Fibroblast of skin of left biceps (primary cell): ENCODE results near the gene ZNF438.

Experiments
- DNase-seq, 2 experiments: peaks; one replicate each; pipeline ENCODE4 v3.0.0-alpha.2; 2013; ENCODE audit warnings: low read depth in 2 of 2

The ZNF438 gene

DNA sequence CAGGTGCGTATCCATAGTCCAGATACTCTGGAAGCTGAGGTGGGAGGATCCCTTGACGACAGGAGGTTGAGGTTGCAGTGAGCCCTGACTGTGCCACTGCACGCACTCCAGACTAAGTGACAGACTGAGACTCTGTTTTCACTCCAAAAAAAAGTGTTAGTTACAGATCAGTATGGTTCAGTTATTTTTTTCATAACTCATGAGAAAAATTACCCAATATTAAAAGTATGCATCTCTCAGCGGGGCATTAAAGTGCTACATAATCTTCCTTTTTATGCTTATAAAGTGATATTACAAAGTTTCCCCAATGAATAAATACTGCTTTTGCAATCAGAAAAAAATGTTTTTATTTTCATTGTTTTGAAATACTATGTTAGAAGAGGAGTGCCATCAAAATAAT, 147.9 kb downstream of the ZNF438 start:
- no peak for DNase-seq

DNA sequence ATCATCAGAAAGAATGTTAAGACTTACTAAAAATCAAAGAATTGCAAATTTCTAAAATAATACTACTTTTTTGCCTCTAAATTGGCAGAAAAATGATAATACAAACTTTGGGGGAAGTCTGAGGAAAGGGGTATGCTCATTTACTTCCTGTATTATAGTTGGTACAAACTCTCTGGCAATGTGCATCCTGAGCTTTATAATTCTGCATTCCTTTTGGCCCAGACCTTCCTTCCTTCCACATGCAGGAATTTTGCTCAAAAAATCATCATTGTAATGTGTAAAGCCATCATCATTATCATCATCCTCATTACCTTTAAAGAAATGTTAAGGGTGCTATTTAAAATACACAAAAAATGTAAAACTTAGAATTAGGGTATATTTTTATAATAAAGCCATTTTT, 148.5 kb downstream of the ZNF438 start:
- no peak for DNase-seq

DNA sequence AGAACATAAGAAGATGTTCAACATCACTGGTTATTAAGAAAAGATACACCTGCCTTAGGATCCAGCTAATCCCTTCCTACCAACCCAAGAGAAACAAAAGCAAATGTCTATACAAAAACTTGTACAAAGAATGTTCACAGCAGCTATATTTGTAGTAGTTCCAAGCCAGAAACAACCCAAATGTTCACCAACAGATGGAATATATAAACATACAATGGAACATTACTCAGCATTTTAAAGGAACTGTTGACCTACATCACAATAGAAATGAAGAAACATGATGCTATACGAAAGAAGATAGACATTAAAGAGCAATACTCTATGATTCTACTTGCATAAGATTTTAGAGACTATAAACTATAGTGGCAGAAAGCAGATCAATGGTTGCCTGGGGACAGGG, 149.4 kb downstream of the ZNF438 start:
- DNase-seq, result no peak

DNA sequence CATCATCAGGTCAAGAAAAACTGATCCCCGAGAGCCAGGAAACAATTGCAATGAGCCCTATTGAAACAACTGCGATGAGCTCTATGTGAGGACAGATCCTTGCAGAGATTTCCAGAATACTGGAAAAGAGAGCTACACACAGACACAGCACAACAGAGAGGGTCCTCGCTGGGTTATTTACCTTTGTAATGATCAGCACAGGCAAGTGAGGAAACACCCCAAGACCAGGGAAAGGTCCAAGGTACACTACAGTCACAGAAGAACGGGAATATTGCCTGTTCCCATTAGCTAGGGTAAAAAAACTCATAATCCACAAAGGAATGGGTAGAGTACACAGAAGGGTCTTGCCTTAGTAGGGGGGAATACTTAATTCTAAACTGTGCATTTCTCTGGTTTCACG, 152.7 kb downstream of the ZNF438 start:
- no peak for DNase-seq

DNA sequence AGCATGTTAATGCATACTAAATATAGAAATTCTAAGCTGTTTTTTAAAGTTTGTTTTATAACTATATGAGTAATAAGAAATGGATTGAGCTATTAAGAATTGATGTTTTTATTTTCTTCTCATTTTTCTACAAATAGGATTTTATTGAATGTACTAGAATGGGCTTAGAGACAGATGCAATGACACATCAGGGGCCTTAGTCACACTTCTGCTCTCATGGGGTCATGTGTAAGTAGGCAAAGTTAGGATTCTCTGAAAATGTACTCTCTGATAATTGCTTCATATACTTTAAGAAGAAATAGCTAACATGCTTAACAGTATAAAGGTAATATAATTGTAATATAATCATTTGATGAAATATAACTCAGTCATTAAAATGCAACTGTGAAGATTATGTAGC, 154.6 kb downstream of the ZNF438 start:
- no peak for DNase-seq

DNA sequence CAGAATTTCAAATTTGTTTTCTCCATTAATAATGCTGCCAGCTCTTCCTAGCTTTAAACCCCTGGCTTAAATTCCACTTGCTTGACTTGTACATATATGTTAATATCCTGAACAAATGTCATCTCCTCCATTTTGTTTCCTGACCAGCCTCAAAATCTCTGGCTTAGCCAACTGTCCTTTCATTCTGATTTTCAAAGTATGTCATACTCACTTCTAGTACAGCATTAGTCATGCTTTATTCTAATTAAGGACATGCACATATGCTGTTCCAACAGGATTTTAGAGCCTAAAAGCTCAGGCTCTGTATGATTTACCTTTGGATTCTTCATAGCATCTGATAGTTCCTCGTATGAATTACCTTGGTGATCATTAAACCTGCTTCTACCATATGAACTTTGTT, 158.3 kb downstream of the ZNF438 start:
- no peak for DNase-seq

DNA sequence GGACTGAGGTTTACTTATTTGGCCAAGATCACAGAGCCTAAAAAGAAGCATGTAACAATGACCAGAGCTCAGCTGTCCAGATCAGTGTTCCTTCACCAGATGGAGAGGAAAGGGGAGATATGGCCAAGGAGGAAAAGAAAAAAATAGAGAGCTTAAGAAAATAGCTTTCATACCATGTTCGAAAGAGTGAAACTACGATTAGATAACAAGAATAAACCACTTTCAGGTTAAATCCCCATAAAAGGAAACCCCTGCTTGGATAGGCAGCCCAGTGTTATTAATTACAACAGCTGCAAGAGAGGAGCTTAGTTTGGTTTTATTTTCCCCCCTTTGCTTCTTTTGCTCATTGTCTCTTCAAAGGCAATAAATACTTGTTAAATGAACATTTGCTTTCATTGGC, 160.8 kb downstream of the ZNF438 start:
- DNase-seq, result no peak

DNA sequence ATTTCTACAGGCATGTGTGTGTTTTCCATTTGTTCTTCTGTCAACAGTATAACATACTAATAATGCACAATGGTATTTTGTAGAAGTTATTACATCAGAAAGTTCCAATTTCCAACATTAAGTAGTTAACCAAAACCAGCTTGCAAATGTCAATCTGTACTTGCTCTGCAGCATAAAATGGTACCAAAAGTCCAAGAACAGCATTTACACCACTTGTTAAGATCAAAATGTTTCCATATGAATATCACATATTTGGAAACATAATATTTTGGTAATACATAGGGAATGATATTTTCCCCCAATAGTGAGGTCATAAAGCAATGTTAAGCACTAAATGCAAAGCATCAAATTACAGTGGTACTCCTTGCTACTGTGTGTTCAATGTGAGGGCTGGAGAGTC, 162.1 kb downstream of the ZNF438 start:
- DNase-seq, result no peak

DNA sequence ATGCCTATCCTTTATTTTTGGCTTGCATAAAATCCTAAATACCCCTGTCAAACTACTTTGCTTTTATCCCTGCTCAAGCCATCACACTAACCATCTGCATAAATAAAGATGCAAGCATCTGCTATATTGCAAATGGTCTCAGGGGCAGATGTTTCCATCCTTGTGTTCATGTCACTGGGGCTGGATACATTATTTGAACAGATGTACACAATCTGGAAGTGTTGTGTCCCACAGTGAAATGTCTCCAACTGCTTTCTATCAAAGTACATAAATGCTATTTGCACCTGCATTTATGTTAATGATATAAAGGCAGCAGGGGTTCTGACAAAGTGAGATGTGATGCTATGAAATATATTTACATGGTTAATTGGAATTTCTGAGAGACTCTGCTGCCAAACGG, 163.1 kb downstream of the ZNF438 start:
- DNase-seq, result no peak

DNA sequence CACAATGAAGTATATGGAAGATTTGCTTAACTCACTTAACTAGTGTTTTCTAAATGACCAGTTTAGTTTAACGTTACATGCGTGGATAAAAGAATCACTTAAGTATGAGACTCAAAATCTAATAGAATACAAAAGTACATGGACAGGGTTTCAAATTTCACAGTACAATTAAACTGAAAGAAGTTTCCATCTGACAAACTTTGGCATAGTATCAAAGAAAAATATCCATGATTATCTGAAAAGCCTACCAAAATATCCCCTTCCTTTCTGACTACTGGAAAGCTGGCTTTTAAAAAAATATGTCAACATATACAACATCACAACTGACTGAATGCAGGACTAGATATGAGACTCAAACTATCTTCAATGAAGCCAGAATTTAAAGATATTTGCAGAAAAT, 164.8 kb downstream of the ZNF438 start:
- no peak for DNase-seq

DNA sequence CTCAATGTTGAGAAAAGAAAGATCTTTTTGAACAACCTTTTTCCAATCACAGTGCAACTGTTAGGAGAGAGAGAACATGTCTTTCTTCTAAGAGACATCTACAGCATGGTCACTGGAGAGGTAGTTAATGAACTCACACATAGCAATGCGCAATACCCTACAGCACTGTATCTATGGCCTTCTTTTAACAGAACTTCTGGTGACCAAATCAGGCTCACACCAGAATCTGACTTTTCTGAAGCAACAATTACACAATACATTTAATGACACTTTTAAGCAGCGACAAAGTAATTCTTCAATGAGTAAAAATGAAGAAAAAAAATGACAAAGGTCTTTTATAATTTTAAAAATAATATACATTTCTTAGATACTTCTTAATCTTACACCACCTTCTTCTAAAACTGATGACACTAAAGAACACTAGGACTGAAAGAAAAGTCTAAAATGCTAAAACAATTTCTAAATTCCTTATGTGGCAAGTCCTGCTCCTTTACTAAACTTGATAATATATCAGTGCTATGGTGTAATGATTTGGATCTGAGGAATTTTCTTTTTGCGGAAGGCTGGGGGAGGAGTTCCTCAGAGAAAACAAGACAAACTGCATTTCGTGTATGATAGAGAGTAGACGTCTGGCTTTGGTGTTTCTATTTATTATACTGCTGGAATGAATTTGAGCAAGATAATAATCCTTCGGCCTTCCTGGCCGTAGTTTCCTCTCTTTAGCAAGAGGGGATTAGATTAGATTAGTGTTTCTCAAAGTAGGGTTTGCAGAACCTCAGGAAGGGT, 166.3 kb downstream of the ZNF438 start:
- no peak for DNase-seq

DNA sequence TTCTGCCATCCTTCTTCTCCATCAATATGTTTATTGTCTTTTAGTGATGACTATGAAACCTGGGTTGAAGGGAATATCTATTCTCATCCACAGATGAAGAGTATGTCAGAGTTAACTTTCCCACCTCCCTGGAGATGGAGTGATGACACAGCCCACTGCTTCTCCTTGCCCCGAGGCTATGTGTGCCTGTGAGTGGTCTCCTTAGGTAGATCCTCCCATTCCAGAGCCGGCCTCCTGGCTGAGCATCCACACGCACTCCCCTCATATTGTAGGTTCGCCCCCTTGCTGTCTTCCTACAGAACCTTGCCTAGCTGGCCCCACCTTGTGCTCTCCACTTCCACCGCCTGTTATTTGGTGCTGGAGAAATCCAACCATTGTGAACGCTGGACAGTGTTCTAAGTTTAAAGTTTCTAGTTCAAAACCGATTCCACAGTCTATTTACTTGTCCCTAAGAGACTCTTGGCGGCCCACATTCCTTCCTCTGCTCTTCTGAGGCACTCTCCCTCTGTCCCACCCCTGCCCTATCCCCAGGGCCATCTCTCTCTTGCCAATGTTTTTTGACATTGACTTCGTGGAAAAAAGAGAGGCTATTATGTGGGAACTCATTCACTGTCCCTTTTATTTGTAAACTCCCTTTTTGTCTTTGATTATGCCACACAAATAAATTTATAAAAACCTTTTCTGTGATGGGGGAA, 168.0 kb downstream of the ZNF438 start:
- no peak for DNase-seq

DNA sequence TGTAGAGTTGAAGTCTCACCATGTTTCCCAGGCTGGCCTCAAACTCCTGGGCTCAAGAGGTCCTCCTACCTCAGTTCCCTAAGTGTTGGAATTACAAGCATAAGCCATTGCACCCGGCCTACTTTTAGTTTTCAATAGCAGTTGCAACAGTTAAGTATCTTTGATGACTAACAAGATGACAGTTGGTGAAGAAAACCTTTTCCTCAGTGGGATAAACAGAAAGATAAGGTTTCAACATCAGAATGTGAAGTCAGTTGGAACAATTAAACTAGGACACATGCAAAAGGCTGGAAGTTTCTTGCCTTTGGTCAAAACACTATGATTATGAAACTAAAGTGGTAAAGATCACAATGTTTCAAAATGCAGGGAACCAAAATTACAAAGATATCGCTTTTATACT, 169.2 kb downstream of the ZNF438 start:
- DNase-seq, result no peak

DNA sequence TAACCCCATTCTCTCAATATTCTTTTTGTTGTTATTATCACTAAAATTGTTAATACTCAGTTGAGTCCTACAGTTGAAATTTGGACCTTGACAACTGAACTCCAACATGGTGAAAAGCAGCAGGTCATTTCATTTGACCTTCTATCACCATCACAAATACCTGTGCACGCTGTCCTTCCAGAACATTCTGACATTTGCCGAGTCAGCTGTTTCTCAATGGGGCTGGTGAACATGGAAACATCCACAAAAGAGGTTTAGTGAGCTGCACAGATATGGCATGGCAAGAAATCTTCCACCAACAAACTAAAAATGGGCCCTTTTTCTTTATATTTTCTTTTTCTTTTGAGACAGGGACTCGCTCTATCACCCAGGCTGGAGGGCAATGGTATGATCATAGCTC, 169.7 kb downstream of the ZNF438 start:
- no peak for DNase-seq

DNA sequence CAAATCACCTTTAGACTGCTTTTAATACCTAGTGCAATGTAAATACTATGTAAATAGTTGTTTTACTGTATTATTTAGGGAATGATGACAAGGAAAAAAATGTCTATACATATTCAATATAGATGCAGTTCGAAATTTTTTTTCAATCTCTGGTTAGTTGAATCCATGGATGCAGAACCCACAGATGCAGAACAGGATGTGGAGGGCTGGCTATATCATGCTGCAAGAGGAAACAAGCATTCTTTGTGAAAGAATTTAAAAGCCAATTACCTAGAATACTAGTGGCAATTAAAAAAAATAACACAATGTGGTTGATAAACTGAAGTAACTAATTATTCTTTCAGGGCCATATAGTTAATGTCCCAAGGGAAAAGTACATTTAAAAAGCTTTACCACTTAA, 170.4 kb downstream of the ZNF438 start:
- no peak for DNase-seq

DNA sequence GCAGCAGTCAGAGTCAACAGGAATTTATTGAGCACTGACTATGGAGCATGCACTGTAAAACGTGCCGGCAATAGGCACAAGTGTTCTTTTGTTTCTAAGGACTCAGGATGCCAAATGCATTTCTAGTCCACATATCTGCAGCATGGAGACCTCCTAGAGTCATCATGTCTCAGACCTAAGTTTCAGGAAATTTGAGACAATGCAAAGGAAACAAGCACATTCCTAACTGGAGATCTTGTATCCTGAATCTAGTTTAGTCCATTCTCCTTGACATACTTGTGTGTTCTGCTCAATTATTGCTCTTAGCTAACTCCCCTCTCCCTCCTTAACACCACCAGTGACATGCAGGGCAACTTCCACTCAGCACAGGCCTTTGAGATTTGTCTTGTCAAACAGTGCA, 173.2 kb downstream of the ZNF438 start:
- no peak for DNase-seq

DNA sequence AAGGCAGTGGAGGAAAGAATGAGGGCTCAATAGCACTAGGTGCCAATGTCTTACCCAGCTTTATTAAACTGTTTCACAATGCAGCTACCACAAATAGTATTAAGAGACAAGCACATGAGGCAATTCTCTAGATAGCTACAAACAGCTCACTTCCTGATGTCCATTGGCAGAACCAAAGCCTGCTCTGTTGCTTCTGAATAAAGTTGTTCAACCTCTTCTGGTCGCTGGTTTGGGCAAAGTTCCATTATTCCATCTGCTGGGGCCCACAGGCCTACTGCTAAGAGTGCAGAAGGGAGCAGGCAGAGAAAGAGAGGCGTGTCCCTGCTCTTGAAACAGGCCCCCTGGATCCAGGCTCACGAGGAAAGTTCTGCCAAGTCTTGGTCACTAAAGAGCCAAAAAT, 173.9 kb downstream of the ZNF438 start:
- peak; percentile 52 to 56 for DNase-seq

DNA sequence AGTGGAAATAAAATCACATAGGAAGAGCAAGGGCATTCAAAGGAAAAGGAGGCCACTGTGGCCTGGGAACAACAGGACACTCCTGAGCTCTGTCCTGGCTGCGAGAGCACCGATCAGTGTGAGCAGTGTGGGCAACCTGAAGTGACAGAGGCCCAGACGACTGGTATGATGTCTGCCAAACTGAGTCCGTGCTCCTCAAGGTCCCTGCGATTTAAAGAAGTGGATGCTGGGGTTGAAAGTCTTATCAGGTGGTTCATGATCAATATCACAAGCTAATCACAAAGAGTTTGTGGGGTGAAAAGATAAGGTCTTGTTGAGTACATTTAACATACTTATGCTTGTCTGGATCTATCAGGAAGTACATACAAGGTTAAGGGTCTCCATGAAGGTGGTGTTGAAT, 176.5 kb downstream of the ZNF438 start:
- DNase-seq, result no peak

DNA sequence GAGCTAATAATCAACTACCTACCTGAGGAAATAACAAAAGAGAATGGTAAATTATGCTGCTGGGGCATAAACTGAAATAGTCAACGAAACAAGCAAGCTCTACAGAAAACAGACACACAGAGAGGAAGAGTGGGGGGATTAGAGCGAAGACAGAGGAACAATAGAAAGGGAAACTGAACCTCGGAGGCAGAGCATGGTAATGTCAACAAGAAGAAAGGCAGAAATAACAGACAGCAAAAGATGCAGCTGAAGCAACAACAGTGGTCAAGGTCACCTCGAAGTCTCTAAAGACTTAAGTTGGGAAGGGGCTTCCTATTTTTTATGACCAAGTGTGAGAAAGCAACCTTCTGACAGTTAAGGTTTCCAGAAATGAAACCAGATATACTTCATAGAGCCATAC, 177.0 kb downstream of the ZNF438 start:
- no peak for DNase-seq

DNA sequence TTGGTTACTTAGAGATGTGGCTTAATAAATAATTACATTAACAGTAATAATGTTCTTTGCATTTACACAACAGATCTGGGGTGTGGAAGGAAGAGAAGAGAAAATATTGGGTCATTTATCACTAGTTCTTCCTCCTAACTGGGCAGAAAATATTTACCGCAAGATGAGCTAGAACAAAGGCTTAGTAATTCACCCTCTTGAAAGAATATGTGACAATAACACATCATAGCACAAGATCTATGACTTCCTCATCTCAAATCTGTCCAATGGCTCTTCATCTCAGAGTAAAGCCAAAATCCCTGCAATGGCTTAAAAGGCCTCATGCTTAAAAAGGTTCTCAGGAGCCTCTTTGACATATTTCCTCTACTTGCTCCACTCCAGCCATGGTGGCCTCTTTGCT, 178.6 kb downstream of the ZNF438 start:
- no peak for DNase-seq

DNA sequence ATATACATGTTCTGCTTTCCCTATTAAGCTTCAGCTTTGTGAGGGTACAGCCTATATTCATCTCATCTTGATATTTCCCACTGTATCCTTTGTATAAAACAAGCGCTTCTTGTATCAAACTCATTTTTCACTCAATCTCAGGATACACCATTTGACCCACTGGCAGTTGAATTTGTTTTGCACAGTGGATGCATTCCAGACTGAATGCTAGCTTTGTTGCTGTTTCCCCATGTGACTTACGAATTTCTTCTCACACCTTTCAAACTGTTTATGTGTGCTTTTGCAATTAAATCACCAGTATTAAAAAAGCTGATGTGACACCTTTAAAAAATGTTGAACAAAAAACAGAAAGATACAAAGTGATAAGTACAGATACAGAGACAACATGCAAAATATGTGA, 180.9 kb downstream of the ZNF438 start:
- no peak for DNase-seq

DNA sequence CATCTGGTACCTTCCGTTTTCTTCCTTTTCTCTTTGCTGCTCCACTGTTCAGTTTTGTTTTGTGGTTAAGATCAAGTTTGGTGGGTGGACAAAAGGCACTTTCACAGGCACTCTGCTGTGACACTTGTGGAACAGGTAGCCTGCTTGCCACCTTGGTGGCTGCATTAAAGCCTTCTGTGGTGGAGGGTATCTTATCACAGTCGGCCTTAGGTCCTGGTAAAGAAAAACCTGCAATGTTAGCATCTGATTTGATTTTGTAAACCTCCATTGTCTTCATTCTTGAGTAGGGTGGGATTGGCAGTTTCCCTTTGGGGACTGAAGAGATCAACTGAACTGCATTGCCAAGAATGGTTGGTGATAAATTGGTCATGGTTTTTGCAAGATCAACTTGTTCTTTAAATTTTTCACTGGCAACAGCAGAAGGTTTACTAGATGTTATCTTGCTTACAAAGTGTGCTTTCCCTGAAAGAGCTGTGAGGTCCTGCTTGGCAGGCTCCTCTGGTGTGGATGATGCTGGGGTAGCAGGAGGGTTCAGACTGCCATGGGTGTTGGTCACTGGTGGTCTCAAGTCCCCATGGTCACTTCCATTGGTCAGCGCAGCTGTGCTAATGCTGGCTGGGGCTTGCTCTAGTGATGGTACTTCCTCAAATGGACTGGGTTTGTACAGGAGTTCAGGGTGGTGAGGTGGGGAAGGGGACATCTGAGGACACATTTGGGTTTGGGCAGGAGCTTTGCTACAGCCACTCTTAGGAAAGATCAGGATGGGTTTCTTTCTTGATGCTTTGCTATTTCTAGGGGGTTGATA, 182.2 kb downstream of the ZNF438 start:
- no peak for DNase-seq
